ENCODE results near the gene CRYGC.

CRYGC gene, protein sequence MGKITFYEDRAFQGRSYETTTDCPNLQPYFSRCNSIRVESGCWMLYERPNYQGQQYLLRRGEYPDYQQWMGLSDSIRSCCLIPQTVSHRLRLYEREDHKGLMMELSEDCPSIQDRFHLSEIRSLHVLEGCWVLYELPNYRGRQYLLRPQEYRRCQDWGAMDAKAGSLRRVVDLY

DNA sequence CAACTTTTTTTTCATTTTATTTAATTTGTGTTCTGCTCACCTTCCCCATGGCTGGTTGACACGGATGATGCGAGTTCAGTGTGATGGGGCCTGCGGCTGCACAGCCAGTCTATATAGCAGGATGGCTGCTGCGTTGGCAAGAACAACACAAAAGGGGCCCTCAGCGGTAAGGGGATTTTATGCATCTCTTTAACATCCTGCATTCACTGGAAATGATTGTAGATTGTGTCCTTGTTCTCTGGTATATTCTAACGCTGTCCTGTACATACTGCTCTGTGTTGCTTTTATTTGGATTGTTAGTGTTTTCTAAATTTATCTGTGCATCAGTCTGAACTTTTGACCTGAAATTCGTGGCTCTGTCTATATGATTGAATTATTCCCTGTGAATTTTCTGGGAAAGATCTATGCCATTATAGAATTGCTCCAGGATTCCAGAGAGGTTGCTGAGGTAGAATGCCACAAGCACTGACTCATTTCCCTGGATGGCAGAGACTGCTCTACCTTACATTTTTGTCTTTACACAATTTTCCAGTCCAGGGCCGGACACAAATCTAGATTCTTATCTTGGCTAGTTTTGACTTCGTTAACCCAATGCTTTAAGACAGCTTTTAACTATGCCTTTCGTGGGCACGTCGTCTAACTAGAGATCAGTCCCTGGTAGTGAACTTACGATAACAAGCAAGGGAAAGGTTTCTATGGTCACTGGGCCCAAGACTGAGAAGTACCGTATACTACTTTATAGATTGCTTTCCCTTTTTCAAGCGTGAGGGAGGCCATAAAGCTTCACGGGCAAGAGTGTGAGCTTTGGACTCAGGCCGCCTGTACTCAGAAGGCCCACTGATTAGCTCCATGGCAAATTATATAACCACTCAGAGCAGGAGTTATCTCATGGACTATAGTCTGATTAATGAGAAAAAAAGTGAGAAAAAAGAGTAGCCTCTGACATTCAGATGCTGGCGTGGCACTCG is at the start of gene CRYGC:
TSS of gene CRYGC (minus strand) at position 85 of the 968 bp plus-strand sequence. CDS start at position 49, 36 bp downstream.
- no peak within 1 kb of the TSS for H3K4me3 Mint-ChIP-seq
- H3K9me3 Mint-ChIP-seq, result no peaks in the 10 kb centered on the region
- H3K27ac Mint-ChIP-seq, result no peak within 1 kb of the TSS
- CTCF ChIA-PET, result interaction anchor here (1.4 kb wide), 1 partner anchor 45 kb away, joined by 5 read pairs; no protein-coding TSS in a partner anchor
- peaks cover 4% of the 10 kb centered on the region for H3K4me1 Mint-ChIP-seq
- no peak for DNase-seq
- peaks cover 21% of the 10 kb centered on the region for H3K27me3 Mint-ChIP-seq
- H3K36me3 Mint-ChIP-seq, result no peaks in the 10 kb centered on the region

DNA sequence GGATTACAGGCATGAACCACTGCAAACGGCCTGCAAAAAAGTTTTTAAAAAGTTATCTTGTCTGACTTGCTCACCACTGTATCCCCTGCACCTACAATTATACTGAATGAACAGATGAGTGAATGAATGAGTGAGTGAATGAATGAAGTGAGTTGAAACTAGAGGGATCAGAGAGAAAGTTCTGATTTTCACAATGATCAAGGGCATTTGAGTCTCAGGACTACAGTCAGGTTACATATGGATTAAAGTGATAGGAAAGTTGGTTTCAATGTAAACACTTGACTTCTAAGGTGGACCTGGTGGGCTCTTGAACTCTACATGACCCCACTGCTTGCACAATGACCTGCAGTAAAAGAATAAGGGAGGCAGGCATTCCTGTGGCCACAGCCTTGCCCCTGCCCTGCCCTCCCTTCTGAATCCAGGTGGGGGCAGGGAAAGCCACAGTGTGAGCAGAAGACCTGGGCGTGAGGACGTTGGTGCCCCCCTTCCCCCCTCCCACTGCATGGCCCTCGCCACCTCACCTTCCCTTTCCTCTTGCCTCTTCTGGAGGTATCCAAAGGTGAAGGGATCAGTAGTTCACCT is 49.5 kb upstream of the CRYGC start:
- H3K4me3 Mint-ChIP-seq, result no peak overlapping the region
- CTCF ChIA-PET, result no interaction called here
- peaks cover 13% of the 10 kb centered on the region for H3K27me3 Mint-ChIP-seq
- DNase-seq, result no peak
- H3K9me3 Mint-ChIP-seq, result no peaks in the 10 kb centered on the region
- H3K36me3 Mint-ChIP-seq, result no peaks in the 10 kb centered on the region
- no peaks in the 10 kb centered on the region for H3K4me1 Mint-ChIP-seq
- no peak overlapping the region for H3K27ac Mint-ChIP-seq

DNA sequence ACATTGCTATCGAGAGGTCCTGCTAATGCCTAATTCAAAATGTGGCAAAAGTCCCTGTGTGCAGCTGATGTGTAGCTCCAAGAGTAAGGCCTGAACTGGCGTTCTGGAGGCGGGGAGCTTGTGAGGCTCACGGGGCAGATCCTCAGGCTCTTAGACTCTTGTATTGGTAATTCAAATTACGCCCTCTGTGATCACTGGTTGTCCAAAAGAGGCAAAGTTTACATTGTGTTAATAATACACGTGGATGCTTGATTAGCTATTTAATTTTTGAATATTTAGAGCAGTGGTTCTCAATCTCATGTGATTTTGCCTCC is 46.2 kb upstream of the CRYGC start:
- no peak for DNase-seq
- Mint-ChIP-seq H3K27ac (no peak overlapping the region), H3K4me1 (no peaks in the 10 kb centered on the region), H3K9me3 (no peaks in the 10 kb centered on the region), H3K27me3 (peaks cover 14% of the 10 kb centered on the region), H3K36me3 (no peaks in the 10 kb centered on the region), H3K4me3 (no peak overlapping the region)
- CTCF ChIA-PET, result interaction anchor here (0.7 to 3.7 kb wide), 26 partner anchors 8 to 796 kb away, joined by 3 to 26 read pairs (median 4); partner anchors contain the start of genes C2orf80, CRYGA and IDH1

DNA sequence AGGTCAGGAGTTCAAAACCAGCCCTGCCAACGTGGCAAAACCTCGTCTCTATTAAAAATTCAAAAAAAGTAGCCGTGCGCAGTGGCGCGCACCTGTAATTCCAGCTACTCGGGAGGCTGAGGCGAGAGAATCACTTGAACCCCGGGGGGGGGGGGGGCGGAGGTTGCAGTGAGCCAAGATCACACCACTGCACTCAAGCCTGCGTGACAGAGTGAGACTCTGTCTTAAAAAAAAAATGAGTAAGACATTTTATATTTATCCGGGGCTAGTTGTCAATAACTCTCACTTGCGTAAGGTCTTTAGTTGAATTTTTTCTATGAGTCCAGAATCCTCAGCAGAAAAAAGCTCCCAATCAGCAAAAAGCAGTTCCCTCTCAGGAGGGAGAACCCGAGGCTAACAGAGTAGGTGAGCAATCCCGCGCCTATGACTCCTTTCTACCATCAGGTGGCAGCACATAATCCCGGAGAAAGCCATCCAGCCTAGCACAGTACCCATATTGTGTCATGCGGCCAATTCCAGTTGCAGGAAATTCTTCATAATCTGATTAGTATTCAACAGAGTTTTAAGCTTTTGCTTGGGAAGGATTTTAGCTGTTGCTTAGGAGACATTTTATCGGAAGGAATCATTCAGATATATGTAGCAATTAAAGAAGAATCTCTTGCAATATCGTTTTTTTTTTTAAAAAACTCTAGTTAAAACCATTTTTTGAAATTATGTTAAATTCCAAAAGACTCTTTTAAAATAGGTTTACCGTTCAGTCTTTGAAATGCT is 45.6 kb upstream of the CRYGC start:
- DNase-seq, result peak; percentile 70
- Mint-ChIP-seq H3K4me1 (no peaks in the 10 kb centered on the region), H3K36me3 (no peaks in the 10 kb centered on the region), H3K9me3 (no peaks in the 10 kb centered on the region), H3K27me3 (peaks cover 15% of the 10 kb centered on the region), H3K27ac (no peak overlapping the region), H3K4me3 (no peak overlapping the region)
- CTCF ChIA-PET, result interaction anchor here (0.6 to 3.7 kb wide), 30 partner anchors 9 to 797 kb away, joined by 3 to 26 read pairs (median 4); partner anchors contain the start of genes C2orf80, CRYGA and IDH1

DNA sequence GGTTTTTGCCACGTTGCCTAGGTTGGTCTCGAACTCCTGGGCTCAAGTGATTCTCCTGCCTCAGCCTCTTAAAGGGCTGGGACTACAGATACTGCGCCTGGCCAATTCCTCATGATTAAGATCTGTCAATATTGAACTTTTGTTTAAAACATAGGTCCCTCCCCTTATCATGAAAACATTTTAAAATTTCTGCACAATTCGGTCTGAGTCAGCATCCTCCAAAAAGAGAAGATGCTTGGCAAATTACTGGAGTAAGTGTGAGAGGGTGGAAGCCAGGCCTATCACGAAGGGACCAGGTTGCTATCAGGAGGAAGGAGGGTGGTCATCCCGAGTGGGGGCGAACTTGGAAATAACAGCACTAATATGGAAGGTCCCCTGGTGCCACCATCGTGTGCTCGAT is 44.5 kb upstream of the CRYGC start:
- CTCF ChIA-PET, result interaction anchor here (0.7 to 3.7 kb wide), 7 partner anchors 11 to 173 kb away, joined by 3 to 26 read pairs (median 5); partner anchors contain the start of genes CRYGA and IDH1
- Mint-ChIP-seq H3K4me1 (no peaks in the 10 kb centered on the region), H3K27me3 (peaks cover 19% of the 10 kb centered on the region), H3K9me3 (no peaks in the 10 kb centered on the region), H3K4me3 (no peak overlapping the region), H3K36me3 (no peaks in the 10 kb centered on the region), H3K27ac (no peak overlapping the region)
- DNase-seq, result no peak

DNA sequence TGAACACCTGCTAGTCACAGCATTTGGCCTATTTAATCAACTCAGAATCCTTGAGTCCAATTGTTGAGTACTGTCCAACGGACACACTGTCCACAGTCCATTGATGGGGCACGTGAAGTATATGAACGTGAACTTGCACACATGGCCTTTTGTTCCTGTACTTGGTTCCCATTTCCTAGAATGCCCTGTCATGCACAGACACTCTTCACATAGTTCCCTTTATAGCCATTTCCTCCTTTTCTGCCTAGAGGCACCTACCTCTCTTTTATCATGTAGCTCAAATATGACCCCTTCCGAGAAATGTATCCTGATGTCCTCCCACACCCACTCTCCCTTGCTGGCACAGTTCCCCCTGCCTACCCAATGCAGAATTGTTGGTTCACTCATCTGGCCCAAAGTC is 42.5 kb upstream of the CRYGC start:
- Mint-ChIP-seq H3K27me3 (peaks cover 19% of the 10 kb centered on the region), H3K36me3 (no peaks in the 10 kb centered on the region), H3K4me3 (no peak overlapping the region), H3K27ac (no peak overlapping the region), H3K4me1 (no peaks in the 10 kb centered on the region), H3K9me3 (no peaks in the 10 kb centered on the region)
- no peak for DNase-seq
- CTCF ChIA-PET, result interaction anchor here (1.2 kb wide), 1 partner anchor 10 kb away, joined by 4 read pairs; no protein-coding TSS in a partner anchor

DNA sequence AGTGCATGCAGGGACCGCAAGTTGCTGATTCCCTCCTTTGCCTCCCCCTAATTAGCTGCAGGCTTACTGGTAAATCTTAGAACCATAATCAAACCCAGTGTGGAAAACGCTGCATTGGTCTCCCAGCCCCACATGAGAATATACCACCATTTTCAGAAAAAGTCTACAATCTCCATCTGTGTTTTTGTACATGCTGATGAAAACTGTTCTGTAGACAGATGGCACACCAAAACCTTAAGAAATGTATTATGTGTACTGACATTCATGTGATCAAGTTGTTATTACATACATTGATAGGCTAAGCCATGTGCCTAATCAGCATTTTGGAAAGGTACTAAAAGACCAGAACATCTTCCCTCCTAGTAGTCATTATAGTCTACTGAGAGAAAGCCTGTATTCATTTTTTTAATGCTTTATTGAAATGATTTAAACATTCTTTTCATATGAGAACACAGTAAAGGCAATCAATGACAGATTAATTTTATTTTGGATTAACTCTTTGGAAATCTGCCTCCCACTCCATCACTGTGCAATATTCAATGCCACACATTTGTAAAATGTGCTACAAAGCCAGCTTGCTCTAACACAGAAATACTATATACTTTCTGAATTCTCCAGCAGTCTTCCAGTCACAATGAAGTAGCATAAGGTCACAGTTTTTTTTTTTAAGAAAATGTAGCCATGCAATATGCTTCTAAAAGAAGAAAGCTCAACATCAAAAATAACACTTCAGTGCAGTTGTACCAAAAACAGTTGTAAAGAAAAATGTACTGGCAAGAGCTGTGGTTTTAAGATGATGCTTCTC is 35.5 kb upstream of the CRYGC start:
- no peaks in the 10 kb centered on the region for H3K36me3 Mint-ChIP-seq
- CTCF ChIA-PET, result interaction anchor here (2.3 kb wide), 1 partner anchor 10 kb away, joined by 13 read pairs; no protein-coding TSS in a partner anchor
- DNase-seq, result no peak

DNA sequence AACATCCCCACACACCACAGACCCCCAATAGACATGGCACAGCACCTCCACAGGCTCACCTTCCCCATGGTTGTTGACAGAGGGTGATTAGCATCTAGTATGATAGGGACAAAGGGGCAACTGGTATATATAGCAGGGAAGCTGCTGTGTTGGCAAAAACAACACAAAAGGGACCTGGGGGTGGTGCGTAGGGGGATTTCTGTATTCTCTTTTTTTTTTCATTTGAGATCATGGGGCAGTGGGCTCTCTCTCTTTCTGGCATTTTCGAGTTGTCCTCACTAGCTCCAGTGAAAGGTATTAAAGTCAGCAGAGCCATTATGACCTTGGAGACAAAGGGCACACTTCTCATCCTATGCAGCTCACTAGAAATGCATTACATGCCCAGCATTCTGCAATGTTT is 33.9 kb upstream of the CRYGC start, which contains the start of gene CRYGA:
TSS of gene CRYGA (minus strand) at position 101 of the 400 bp plus-strand sequence. CDS start at position 68, 33 bp downstream.
- Mint-ChIP-seq H3K4me1 (no peaks in the 10 kb centered on the region), H3K4me3 (no peak within 1 kb of the TSS), H3K27me3 (no peaks in the 10 kb centered on the region), H3K9me3 (no peaks in the 10 kb centered on the region), H3K27ac (no peak within 1 kb of the TSS), H3K36me3 (no peaks in the 10 kb centered on the region)
- CTCF ChIA-PET, result interaction anchor here (2.3 kb wide), 1 partner anchor 12 kb away, joined by 13 read pairs; no protein-coding TSS in a partner anchor
- DNase-seq, result no peak

More for the DNA sequence above, 35.5 kb upstream of the CRYGC start:
- Mint-ChIP-seq H3K4me1 (no peaks in the 10 kb centered on the region), H3K27me3 (peaks cover 3% of the 10 kb centered on the region), H3K9me3 (no peaks in the 10 kb centered on the region), H3K4me3 (no peak overlapping the region), H3K27ac (no peak overlapping the region)

DNA sequence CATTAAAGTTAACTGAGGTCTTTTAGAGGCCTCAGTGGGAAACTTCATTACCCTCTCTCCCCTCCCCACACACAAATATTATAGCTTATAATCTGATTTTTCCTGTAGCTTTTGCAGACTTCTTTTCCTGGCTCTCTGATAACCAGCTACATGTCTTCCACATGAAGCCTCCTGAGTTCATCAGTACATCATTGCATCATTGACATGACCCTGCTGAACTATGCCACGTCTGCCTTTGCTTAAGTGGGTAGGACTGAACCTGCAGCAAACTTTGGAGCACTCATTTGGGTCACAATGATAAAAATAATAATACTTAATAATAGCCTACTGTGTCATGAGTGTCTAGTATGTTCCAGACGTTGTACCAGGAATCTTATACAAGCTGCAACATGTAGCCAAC is 26.8 kb upstream of the CRYGC start:
- CTCF ChIA-PET, result no interaction called here
- no peaks in the 10 kb centered on the region for H3K9me3 Mint-ChIP-seq
- H3K4me3 Mint-ChIP-seq, result no peak overlapping the region
- H3K36me3 Mint-ChIP-seq, result no peaks in the 10 kb centered on the region
- DNase-seq, result no peak
- H3K4me1 Mint-ChIP-seq, result no peaks in the 10 kb centered on the region
- peaks cover 9% of the 10 kb centered on the region for H3K27me3 Mint-ChIP-seq
- H3K27ac Mint-ChIP-seq, result no peak overlapping the region

DNA sequence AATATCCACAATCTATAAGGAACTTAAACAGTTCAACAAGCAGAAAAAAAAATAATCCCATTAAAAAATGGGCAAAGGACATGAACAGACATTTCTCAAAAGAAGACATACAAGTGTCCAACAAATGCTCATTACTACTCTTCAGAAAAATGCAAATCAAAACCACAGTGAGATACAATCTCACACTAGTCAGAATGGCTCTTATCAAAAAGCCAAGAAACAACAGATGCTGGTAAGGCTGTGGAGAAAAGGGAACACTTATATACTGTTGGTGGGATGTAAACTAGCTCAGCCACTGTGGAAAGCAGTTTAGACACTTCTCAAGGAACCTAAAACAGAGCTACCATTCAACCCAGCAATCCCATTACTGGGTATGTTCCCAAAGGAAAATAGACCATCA is 23.5 kb upstream of the CRYGC start:
- DNase-seq, result no peak
- no peak overlapping the region for H3K27ac Mint-ChIP-seq
- H3K36me3 Mint-ChIP-seq, result no peaks in the 10 kb centered on the region
- H3K4me1 Mint-ChIP-seq, result no peaks in the 10 kb centered on the region
- no peaks in the 10 kb centered on the region for H3K9me3 Mint-ChIP-seq
- peaks cover 9% of the 10 kb centered on the region for H3K27me3 Mint-ChIP-seq
- H3K4me3 Mint-ChIP-seq, result no peak overlapping the region
- CTCF ChIA-PET, result no interaction called here

DNA sequence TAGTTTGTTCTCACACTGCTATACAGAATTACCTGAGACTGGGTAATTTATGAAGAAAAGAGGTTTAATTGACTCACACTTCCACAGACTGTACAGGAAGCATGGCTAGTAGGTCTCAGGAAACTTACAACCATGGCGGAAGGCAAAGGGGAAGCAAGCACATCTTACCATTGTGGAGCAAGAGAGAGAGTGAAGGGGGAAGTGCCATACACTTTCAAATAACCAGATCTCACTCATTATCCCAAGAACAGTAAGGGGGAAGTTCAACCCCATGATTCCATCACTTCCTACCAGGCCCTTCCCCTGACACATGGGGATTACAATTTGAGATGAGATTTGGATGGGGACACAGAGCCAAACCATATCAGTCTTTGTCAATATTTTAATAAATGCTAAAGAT is 21.3 kb upstream of the CRYGC start:
- Mint-ChIP-seq H3K36me3 (no peaks in the 10 kb centered on the region), H3K4me1 (no peaks in the 10 kb centered on the region), H3K9me3 (no peaks in the 10 kb centered on the region), H3K27me3 (peaks cover 9% of the 10 kb centered on the region), H3K4me3 (no peak overlapping the region), H3K27ac (no peak overlapping the region)
- DNase-seq, result no peak
- CTCF ChIA-PET, result no interaction called here

DNA sequence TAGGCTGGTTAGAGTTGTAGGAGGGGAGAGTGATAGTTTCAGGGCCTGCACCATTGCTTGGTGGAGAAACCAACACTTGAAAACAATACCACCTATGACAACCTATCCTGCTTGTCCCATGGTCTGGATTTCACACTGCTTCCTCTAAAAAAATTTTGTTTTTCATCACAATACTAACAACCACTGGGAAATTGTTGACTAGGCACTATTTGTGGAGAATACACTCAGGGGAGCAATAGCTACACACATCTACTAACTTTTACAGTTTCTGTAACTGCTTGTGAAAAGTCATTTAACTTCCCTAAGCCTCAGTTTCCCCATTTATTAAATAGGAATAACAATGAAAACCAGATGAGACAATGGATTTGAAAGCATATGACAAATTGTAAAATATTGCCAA is 20.5 kb upstream of the CRYGC start:
- Mint-ChIP-seq H3K9me3 (no peaks in the 10 kb centered on the region), H3K36me3 (no peaks in the 10 kb centered on the region), H3K4me1 (no peaks in the 10 kb centered on the region), H3K4me3 (no peak overlapping the region), H3K27ac (no peak overlapping the region), H3K27me3 (peaks cover 6% of the 10 kb centered on the region)
- no peak for DNase-seq
- CTCF ChIA-PET, result interaction anchor here (1.0 kb wide), 1 partner anchor 813 kb away, joined by 3 read pairs; no protein-coding TSS in a partner anchor

DNA sequence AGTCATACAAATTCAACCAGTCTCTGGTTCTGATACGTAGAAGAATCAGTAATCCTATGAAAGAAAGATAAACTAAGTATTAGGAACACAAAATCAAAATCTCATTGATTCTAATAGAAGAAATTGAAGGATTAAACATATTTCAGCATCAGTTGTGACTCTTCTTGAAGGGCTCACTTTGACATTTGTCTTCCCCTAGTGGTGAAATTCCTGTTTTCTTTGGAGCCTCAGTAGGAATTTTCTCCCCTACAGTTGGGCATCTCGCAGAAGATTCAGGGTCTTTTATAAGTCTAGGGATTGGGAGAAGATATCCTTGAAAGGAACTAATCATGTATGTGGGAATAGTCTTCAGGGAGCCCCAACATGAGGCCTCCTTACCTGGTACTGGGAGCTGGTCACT is 19.2 kb upstream of the CRYGC start:
- no peak for DNase-seq

More for the DNA sequence above, 19.2 kb upstream of the CRYGC start:
- Mint-ChIP-seq H3K4me3 (no peak overlapping the region), H3K27ac (no peak overlapping the region), H3K27me3 (peaks cover 6% of the 10 kb centered on the region), H3K4me1 (no peaks in the 10 kb centered on the region), H3K36me3 (no peaks in the 10 kb centered on the region), H3K9me3 (no peaks in the 10 kb centered on the region)
- CTCF ChIA-PET, result no interaction called here

Data from activated naive CD4-positive, alpha-beta T cell treated with anti-CD3 and anti-CD28 coated beads, Interleukin-2, amount 10 ng/mL, durations not matched to agents 7 days and 5 days (primary cell).